ENCODE data around the gene BANP.
"Not testable (repeated sequence)": the region's sequence is repeated elsewhere in the genome, so short reads cannot be mapped to it uniquely, and the experiment has no call there.

BANP gene

GRCh38 chr16:88045820-88046303, 94.6 kb downstream of the BANP start:
- no peak for TF ChIP-seq CTCF (conservative IDR thresholded peaks at IDR 0.05; ENCODE audit: control insufficient read depth, insufficient read depth, low read depth, low read length)
- DNase-seq (ENCODE audit: low read depth) = no peak
- no peak overlapping the region for H3K4me3 ChIP-seq (ENCODE audit: control insufficient read depth, low read depth, low read length)

GRCh38 chr16:88047462-88047861, 96.2 kb downstream of the BANP start:
- H3K4me3 ChIP-seq (ENCODE audit: control insufficient read depth, low read depth, low read length) = no peak overlapping the region
- DNase-seq (ENCODE audit: low read depth) = no peak
- no peak for TF ChIP-seq CTCF (conservative IDR thresholded peaks at IDR 0.05; ENCODE audit: control insufficient read depth, insufficient read depth, low read depth, low read length)

- no peak for DNase-seq (ENCODE audit: low read depth)
- no peak for TF ChIP-seq CTCF (conservative IDR thresholded peaks at IDR 0.05; ENCODE audit: control insufficient read depth, insufficient read depth, low read depth, low read length)
- no peak overlapping the region for H3K4me3 ChIP-seq (ENCODE audit: control insufficient read depth, low read depth, low read length)
Observed at GRCh38 chr16:88048985-88049384, 97.8 kb downstream of the BANP start.

- no peak for DNase-seq (ENCODE audit: low read depth)
- no peak overlapping the region for H3K4me3 ChIP-seq (ENCODE audit: control insufficient read depth, low read depth, low read length)
- TF ChIP-seq CTCF (conservative IDR thresholded peaks at IDR 0.05; ENCODE audit: control insufficient read depth, insufficient read depth, low read depth, low read length) = no peak
Observed at GRCh38 chr16:88049561-88050545, 98.6 kb downstream of the BANP start.

- DNase-seq (ENCODE audit: low read depth) = no peak
- no peak for TF ChIP-seq CTCF (conservative IDR thresholded peaks at IDR 0.05; ENCODE audit: control insufficient read depth, insufficient read depth, low read depth, low read length)
- H3K4me3 ChIP-seq (ENCODE audit: control insufficient read depth, low read depth, low read length) = no peak overlapping the region
Observed at GRCh38 chr16:88050952-88051660, 99.9 kb downstream of the BANP start.

GRCh38 chr16:88052661-88053060, 101.4 kb downstream of the BANP start:
- no peak for TF ChIP-seq CTCF (conservative IDR thresholded peaks at IDR 0.05; ENCODE audit: control insufficient read depth, insufficient read depth, low read depth, low read length)
- DNase-seq (ENCODE audit: low read depth) = no peak
- no peak overlapping the region for H3K4me3 ChIP-seq (ENCODE audit: control insufficient read depth, low read depth, low read length)

- DNase-seq (ENCODE audit: low read depth); H3K4me3 ChIP-seq (ENCODE audit: control insufficient read depth, low read depth, low read length): not testable (repeated sequence)
Observed at GRCh38 chr16:88053479-88053878, 102.2 kb downstream of the BANP start.

Measured in fibroblast of mammary gland (primary cell).